Hepatocyte (in vitro differentiated cells): ENCODE data around the gene GINS1. TPM values are rescaled to one million over a fixed set of nuclear protein-coding genes. Genes with fewer than 3 reads are reported as not detected.
"Not testable (repeated sequence)": the region's sequence is repeated elsewhere in the genome, so short reads cannot be mapped to it uniquely, and the experiment has no call there.

Experiments used
- DNase-seq: peaks from one replicate; pipeline ENCODE4 v3.0.0-alpha.2; 2016; ENCODE audit warnings: low spot score
- H2AFZ ChIP-seq: fragments of 200-600 bp; sonication (generic); 2 replicates; pipeline ENCODE4 v1.6.0; 2016; ENCODE audit warnings: antibody characterized with exemption, mild to moderate bottlenecking
- H3K27ac ChIP-seq: fragments of 200-600 bp; sonication (generic); 2 replicates; pipeline ENCODE4 v1.5.1; 2016; ENCODE audit warnings: mild to moderate bottlenecking
- H3K27me3 ChIP-seq: fragments of 200-600 bp; sonication (generic); 2 replicates; pipeline ENCODE4 v1.6.1; 2016
- H3K36me3 ChIP-seq: fragments of 200-600 bp; sonication (generic); replicated peaks from 2 replicates; pipeline ENCODE4 v1.5.1; 2016; ENCODE audit warnings: low read depth; ENCODE audit not compliant: insufficient read depth
- H3K4me1 ChIP-seq: fragments of 200-600 bp; sonication (generic); 2 replicates; pipeline ENCODE4 v1.5.1; 2016; ENCODE audit warnings: mild to moderate bottlenecking, moderate library complexity; ENCODE audit not compliant: insufficient read depth
- H3K4me2 ChIP-seq: fragments of 200-600 bp; sonication (generic); 2 replicates; pipeline ENCODE4 v1.6.0; 2016
- H3K4me3 ChIP-seq: fragments of 200-600 bp; sonication (generic); 2 replicates; pipeline ENCODE4 v1.5.1; 2016; ENCODE audit warnings: mild to moderate bottlenecking
- H3K79me2 ChIP-seq: fragments of 200-600 bp; sonication (generic); 2 replicates; pipeline ENCODE4 v1.6.0; 2017; ENCODE audit warnings: mild to moderate bottlenecking
- H3K9me2 ChIP-seq: fragments of 200-600 bp; sonication (generic); replicated peaks from 2 replicates; pipeline ENCODE4 v1.6.0; 2017; ENCODE audit warnings: mild to moderate bottlenecking; ENCODE audit not compliant: insufficient read depth
- H3K9me3 ChIP-seq: fragments of 200-600 bp; sonication (generic); 2 replicates; pipeline ENCODE4 v1.5.1; 2016; ENCODE audit warnings: low read depth, mild to moderate bottlenecking
- H4K20me1 ChIP-seq: fragments of 200-600 bp; sonication (generic); 2 replicates; pipeline ENCODE4 v1.6.0; 2016; ENCODE audit warnings: mild to moderate bottlenecking; ENCODE audit not compliant: insufficient read depth, poor library complexity, severe bottlenecking
- EZH2 ChIP-seq: fragments of 200-600 bp; sonication (generic); IDR thresholded peaks from 2 replicates; pipeline ENCODE4 v1.6.1; 2016; ENCODE audit warnings: antibody characterized with exemption, mild to moderate bottlenecking, borderline replicate concordance
- EZH2phosphoT487 ChIP-seq: fragments of 200-600 bp; sonication (generic); IDR thresholded peaks from one replicate; pipeline ENCODE4 v1.6.1; 2018; ENCODE audit warnings: antibody characterized with exemption, mild to moderate bottlenecking, low read depth, moderate library complexity; ENCODE audit not compliant: unreplicated experiment, severe bottlenecking
- WGBS: methylation state at CpG from one replicate; pipeline ENCODE4 v1.1.6; 2016; ENCODE audit warnings: low lambda C conversion rate; ENCODE audit errors: missing lambda C conversion rate; 5-methylcytosine and 5-hydroxymethylcytosine counted together
- polyA plus RNA-seq: library from polyadenylated mRNA; unstranded; fragments of >200 nt; fragmentation: Nextera tagmentation; extraction: Ambion mirVana; gene quantifications from 2 replicates; pipeline ENCODE4 v1.2.1, GENCODE V29; 2016
- total RNA-seq: library from RNA; depleted of rRNA; stranded (reverse); fragments of >200 nt; gene quantifications from 2 replicates; pipeline ENCODE4 v1.2.3, GENCODE V29; 2014
- TF ChIP-seq, protein P1 (sequence below): fragments of 200-600 bp; sonication (generic); IDR thresholded peaks from 2 replicates; pipeline ENCODE4 v1.5.1; 2016; ENCODE audit warnings: antibody characterized with exemption, mild to moderate bottlenecking; ENCODE audit not compliant: poor library complexity

GINS1 gene
- total and polyA plus RNA-seq, 2 experiments from 2014 or later = 6.5 to 7.6 TPM

DNA sequence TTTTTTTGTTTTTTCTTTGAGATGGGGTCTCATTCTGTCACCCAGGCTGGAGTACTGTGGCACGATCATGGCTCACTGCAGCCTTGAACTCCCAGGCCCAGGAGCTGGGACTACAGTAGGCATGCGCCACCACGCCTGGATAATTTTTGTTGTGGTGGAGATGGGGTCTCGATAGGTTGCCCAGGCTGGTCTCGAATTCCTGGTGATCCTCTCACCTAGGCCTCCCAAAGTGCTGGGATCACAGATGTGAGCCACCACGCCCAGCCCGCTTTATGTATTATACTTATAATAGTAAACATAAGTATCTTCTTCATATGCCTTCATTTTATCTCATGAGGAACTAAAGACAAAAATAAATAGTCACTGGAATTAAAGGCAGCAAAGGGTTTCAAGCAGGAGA, 63.5 kb downstream of the GINS1 start:
- DNase-seq = no peak
- H3K9me3 ChIP-seq = no peaks in the 10 kb centered on the region

DNA sequence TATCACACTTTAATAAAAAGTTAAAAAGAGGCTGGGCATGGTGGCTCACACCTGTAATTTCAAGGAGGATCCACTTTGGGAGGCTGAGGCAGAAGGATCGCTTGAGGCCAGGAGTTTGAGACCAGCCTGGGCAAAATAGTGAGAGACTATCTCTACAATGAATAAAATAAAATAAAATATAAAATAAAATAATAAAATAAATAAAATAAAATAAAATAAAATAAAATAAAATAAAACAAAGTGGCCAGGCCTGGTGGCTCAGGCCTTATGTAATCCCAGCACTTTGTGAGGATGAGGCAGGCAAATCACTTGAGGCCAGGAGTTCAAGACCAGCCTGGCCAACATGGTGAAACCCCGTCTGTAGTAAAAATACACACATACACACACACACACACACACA, 65.8 kb downstream of the GINS1 start:
- H2AFZ ChIP-seq, H3K27me3 ChIP-seq, H3K9me2 ChIP-seq, H3K27ac ChIP-seq, H3K4me1 ChIP-seq, H3K4me3 ChIP-seq, H3K79me2 ChIP-seq, H3K4me2 ChIP-seq, DNase-seq, H3K9me3 ChIP-seq, H4K20me1 ChIP-seq, H3K36me3 ChIP-seq: not testable (repeated sequence)
- 90% methylated on average over 2 of the region's 2 CpGs for WGBS

More for the DNA sequence above, 63.5 kb downstream of the GINS1 start:
- WGBS = 97% methylated on average over 7 of the region's 7 CpGs
- Histone ChIP-seq H3K4me1 (no peaks in the 10 kb centered on the region), H3K4me3 (no peak overlapping the region), H3K27ac (no peak overlapping the region), H2AFZ (no peak overlapping the region), H3K79me2 (peaks cover 8% of the 10 kb centered on the region), H3K9me2 (no peaks in the 10 kb centered on the region), H3K4me2 (no peak overlapping the region), H3K27me3 (no peaks in the 10 kb centered on the region), H3K36me3 (no peaks in the 10 kb centered on the region), H4K20me1 (no peaks in the 10 kb centered on the region)
- TF ChIP-seq EZH2phosphoT487 (no peak), EZH2 (no peak)
- TF ChIP-seq, protein P1, sequence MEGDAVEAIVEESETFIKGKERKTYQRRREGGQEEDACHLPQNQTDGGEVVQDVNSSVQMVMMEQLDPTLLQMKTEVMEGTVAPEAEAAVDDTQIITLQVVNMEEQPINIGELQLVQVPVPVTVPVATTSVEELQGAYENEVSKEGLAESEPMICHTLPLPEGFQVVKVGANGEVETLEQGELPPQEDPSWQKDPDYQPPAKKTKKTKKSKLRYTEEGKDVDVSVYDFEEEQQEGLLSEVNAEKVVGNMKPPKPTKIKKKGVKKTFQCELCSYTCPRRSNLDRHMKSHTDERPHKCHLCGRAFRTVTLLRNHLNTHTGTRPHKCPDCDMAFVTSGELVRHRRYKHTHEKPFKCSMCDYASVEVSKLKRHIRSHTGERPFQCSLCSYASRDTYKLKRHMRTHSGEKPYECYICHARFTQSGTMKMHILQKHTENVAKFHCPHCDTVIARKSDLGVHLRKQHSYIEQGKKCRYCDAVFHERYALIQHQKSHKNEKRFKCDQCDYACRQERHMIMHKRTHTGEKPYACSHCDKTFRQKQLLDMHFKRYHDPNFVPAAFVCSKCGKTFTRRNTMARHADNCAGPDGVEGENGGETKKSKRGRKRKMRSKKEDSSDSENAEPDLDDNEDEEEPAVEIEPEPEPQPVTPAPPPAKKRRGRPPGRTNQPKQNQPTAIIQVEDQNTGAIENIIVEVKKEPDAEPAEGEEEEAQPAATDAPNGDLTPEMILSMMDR = no peak

DNA sequence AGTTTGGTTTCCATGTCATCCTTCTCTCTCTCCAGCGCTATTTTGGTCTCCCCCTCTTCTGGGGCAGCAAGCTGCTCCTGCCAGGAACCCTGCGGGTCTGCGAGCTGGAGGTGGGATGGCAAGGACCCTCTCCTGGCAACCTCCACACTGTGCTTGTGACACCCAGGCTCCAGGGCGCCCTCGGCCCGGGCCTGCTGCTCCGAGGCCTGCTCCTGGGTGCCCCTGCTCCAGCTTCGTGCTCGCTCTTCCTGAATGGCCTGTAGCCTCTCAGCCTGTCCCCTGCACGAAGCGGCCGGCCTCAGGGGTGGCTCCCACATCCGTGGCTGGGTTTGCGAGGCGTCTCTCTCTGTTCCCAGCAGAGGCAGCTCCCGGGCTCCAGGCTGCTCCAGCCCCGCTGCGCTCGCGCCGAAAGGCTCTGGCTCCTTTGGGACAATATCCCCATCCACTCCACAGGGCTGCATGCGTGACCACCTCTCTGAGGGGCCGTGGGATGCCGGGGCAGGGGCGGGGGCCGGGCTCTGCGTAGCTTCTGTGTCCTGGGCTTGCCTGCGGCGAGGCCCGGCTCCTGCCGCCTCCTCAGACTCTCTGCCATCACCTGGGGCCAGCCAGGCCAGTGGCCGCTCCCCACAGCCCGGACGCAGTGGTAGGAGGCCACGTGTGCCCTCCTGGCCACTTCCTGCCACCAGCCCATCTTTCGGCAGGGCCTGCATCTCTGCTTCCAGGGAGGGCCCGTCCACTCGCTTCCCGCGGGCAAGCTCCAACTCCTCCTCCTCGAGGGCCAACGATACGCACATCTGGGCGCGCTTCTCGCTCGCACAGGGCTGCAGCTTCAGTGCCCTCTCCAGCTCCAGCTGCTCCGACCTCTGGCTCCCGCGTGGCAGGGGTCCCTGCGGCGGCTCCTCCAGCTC, 68.9 kb downstream of the GINS1 start:
- H3K9me2 ChIP-seq = no peaks in the 10 kb centered on the region
- TF ChIP-seq, protein P1 = no peak
- no peak for TF ChIP-seq EZH2
- no peak for TF ChIP-seq EZH2phosphoT487
- H3K4me1 ChIP-seq = no peaks in the 10 kb centered on the region
- no peak for DNase-seq
- no peaks in the 10 kb centered on the region for H3K36me3 ChIP-seq
- H2AFZ ChIP-seq = no peak overlapping the region
- H3K4me2 ChIP-seq = no peak overlapping the region
- no peaks in the 10 kb centered on the region for H4K20me1 ChIP-seq
- no peaks in the 10 kb centered on the region for H3K27me3 ChIP-seq
- H3K9me3 ChIP-seq = no peaks in the 10 kb centered on the region
- H3K27ac ChIP-seq = no peak overlapping the region
- no peak overlapping the region for H3K4me3 ChIP-seq
- 95% methylated on average over 40 of the region's 52 CpGs for WGBS
- H3K79me2 ChIP-seq = peaks cover 8% of the 10 kb centered on the region

DNA sequence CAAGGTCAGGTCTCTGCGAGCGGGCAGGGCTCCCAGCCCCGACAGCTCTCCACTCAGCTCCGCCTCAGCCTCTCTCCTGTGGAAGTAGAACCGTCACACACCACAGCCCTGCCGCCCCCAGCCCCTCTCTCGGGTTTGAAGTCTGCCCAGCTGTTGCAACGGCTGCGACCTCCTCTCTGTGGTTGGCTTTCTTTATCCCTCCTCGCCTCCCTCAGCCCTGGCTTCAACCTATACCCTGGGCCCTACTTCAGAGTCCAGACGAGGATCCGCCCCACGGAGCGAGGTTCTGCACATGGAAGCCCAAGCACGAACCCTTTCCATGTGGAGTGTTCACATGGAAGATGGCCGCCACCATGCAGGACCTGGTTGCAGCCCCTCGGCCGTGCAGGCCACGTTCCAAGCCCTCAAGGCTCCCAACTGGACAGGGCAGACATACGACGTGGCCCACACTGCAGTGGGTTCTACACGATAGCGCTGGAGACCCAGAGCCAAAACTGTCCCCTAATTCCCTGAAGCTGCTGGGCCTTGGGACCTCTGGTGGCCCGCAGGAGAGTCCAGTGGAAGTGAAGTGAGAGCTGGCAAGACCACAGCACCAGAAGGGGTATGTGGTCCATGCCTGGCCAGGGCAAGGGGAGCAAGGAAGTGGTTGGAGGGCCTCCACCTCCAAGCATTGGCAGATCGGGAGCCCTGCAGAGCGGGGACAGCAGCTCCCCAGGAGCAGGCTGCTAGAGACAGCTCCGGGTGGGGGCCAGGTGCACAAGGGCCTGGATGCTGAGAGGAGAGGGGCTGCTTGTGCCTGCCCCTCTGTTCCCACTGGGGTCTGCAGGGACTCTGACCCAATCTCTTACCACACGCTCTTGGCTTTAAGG, 69.8 kb downstream of the GINS1 start:
- Histone ChIP-seq H3K36me3 (no peaks in the 10 kb centered on the region), H3K9me2 (no peaks in the 10 kb centered on the region), H3K27ac (no peak overlapping the region), H3K9me3 (no peaks in the 10 kb centered on the region), H4K20me1 (no peaks in the 10 kb centered on the region), H3K4me2 (no peak overlapping the region), H2AFZ (no peak overlapping the region), H3K4me1 (no peaks in the 10 kb centered on the region), H3K4me3 (no peak overlapping the region), H3K27me3 (no peaks in the 10 kb centered on the region), H3K79me2 (peaks cover 5% of the 10 kb centered on the region)
- no peak for TF ChIP-seq EZH2phosphoT487
- no peak for TF ChIP-seq EZH2
- TF ChIP-seq, protein P1 = no peak
- 96% methylated on average over 28 of the region's 28 CpGs for WGBS
- no peak for DNase-seq
